Right lobe of liver (tissue), 6 donors: Measurements from ENCODE around the gene NPAS2. TPM values are rescaled to one million over a fixed set of nuclear protein-coding genes. Genes with fewer than 3 reads are reported as not detected.

Experiments
- ATAC-seq, 4 donors: fragments of 200-7000 bp; cut with Tn5 transposase; one replicate each; pipeline ENCODE4 v1.9.1; 2020; ENCODE audit warnings: mild to moderate bottlenecking in 4 of 4, moderate library complexity in 4 of 4
- DNase-seq, 3 donors: peaks; one replicate each; pipeline ENCODE4 v3.0.0-alpha.2; 2020
- H3K27ac ChIP-seq, 3 donors: fragments of 200-600 bp; one replicate each; pipeline ENCODE4 v1.8.0; 2022
- H3K27me3 ChIP-seq, 2 donors: fragments of 200-600 bp; one replicate each; pipeline ENCODE4 v1.8.0; 2022
- H3K36me3 ChIP-seq, 4 donors: fragments of 200-600 bp; sonication (generic) in 1 of 4; one replicate each; pipeline versions ENCODE4 v1.5.1 to v1.8.0; 2017 to 2022; ENCODE audit warnings: control low read depth in 1 of 4
- H3K4me1 ChIP-seq, 4 donors: fragments of 200-600 bp; sonication (generic) in 1 of 4; one replicate each; pipeline versions ENCODE4 v1.5.1 to v1.8.0; 2017 to 2022; ENCODE audit warnings: control low read depth in 1 of 4
- H3K4me3 ChIP-seq, 3 donors: fragments of 200-600 bp; one replicate each; pipeline ENCODE4 v1.8.0; 2022
- H3K9me3 ChIP-seq, 4 donors: fragments of 200-600 bp; sonication (generic) in 1 of 4; one replicate each; pipeline versions ENCODE4 v1.5.1 to v1.8.0; 2017 to 2022; ENCODE audit warnings: control low read depth in 1 of 4
- CTCF ChIP-seq, 4 donors: fragments of 200-600 bp in 3 of 4; fragments of 450-650 bp in 1 of 4; IDR thresholded peaks; one replicate each; pipeline versions ENCODE4 v1.5.1 to v1.8.0; 2016 to 2022; ENCODE audit warnings: antibody characterized with exemption in 4 of 4, mild to moderate bottlenecking in 2 of 4
- POLR2A ChIP-seq: fragments of 450-650 bp; IDR thresholded peaks from one replicate; pipeline ENCODE4 v1.6.1; 2017; ENCODE audit warnings: antibody characterized with exemption, mild to moderate bottlenecking
- WGBS: methylation state at CpG from one replicate; pipeline ENCODE4 v1.1.6; 2018; ENCODE audit warnings: low coverage, low lambda C conversion rate; ENCODE audit not compliant: insufficient coverage; ENCODE audit errors: missing lambda C conversion rate; 5-methylcytosine and 5-hydroxymethylcytosine counted together
- intact Hi-C, 2 donors: fragments of 100-400 bp; cut with DNase I; formaldehyde crosslinking; loops; one replicate each; pipeline versions ENCODE4 v1.11.2 to v1.14.1; 2022
- total RNA-seq, 6 experiments: library from RNA; depleted of rRNA in 2 of 6; stranded (reverse); fragments of >200 nt in 2 of 6; fragmentation: NEBNext Ultra II Directional in 3 of 6; extraction: Animal tissue kit (Norgen Biotek cat#: 25700) in 3 of 6; gene quantifications; one replicate each; pipeline versions ENCODE4 v1.1.0 to v1.2.4, GENCODE V29; 2016 to 2023
- donor health status: DM: no; HTN: yes; CAD: no.
- donor health status: DM: no; HTN: no; CAD: no.
- donor health status: DM: no; HTN: no; CAD: no.
- donor health status: DM: no; HTN: yes; CAD: no.
- donor health status: DM: no; HTN: yes; CAD: no.

The NPAS2 gene
- total RNA-seq, 6 experiments from 2014 or later = 8.8 to 33.3 (median 24.5) TPM

DNA sequence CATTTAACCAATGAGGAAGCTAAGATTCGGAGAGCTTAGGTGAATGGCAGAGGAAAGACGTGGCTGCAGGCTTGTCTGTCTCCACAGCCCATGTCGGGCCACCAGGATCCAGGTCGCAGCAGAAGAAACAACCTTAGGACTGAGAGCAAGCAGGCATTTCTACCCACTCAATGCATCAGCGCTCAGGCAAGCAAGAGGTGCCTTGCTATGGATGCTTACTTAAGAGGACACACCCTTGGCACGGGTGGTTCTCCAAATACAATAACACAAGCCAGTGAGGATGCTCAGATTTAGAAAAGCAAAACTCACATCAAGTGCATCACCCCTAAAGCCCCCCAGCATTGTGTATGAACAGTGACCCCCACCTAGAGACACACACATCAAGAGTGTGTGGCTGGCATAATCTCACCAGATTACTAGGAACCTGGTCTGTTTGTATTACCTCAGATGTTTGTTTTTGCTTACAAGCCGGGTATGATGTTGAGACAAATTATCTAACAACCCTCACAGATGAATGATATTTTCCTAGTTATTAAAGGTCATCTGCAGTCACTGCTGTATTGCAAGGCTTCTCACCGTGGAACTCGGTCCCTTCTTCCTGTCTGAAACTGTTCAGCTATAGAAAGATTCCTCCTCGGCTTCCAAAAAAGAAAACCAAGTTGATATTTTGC, 34.2 kb upstream of the NPAS2 start:
- DNase-seq (no peak), ATAC-seq (peak in 1 of 4 donors; percentile 55)
- Histone ChIP-seq H3K9me3 (no peaks in the 10 kb centered on the region), H3K36me3 (no peaks in the 10 kb centered on the region), H3K27ac (no peak overlapping the region), H3K4me1 (peaks cover 0 to 6% (median 2%) of the 10 kb centered on the region in 4 donors), H3K27me3 (no peaks in the 10 kb centered on the region), H3K4me3 (no peak overlapping the region)
- 63% methylated on average over 9 of the region's 10 CpGs for WGBS
- TF ChIP-seq POLR2A (no peak), CTCF (IDR thresholded peaks at IDR 0.05) (no peak)
- intact Hi-C loops = no loop called here

DNA sequence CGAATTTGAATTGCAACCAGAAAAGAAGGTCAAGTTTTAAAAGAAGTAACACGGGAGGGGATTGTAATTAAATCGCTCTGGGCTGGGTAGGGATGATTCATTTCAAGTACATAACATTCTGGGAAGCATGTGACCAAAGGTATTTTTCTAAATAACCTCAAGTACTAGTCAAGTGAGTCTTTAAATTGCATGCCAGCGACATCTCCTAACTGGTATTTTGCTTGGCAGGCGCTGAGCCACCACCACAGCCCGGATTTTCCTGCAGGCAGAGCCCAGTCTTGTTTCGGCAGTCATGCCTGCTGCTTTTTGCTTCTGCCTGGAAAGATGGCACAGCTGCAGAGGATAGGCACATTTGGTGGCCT, 33.7 kb upstream of the NPAS2 start:
- WGBS = 81% methylated on average over 7 of the region's 7 CpGs
- no peak for DNase-seq
- no peaks in the 10 kb centered on the region for H3K27me3 ChIP-seq
- no peak for ATAC-seq
- H3K4me3 ChIP-seq = no peak overlapping the region
- intact Hi-C loops = no loop called here
- TF ChIP-seq CTCF (IDR thresholded peaks at IDR 0.05) = no peak
- no peak for TF ChIP-seq POLR2A
- no peaks in the 10 kb centered on the region for H3K36me3 ChIP-seq
- peaks cover 0 to 6% (median 2%) of the 10 kb centered on the region in 4 donors for H3K4me1 ChIP-seq
- no peaks in the 10 kb centered on the region for H3K9me3 ChIP-seq
- no peak overlapping the region for H3K27ac ChIP-seq

GRCh38 chr2:100786985-100787384, 33.0 kb upstream of the NPAS2 start:
- Histone ChIP-seq H3K9me3 (no peaks in the 10 kb centered on the region), H3K27ac (no peak overlapping the region), H3K4me1 (peaks cover 0 to 9% (median 4%) of the 10 kb centered on the region in 4 donors), H3K27me3 (no peaks in the 10 kb centered on the region), H3K4me3 (no peak overlapping the region), H3K36me3 (no peaks in the 10 kb centered on the region)
- intact Hi-C loops = no loop called here
- no peak for ATAC-seq
- no peak for TF ChIP-seq POLR2A
- TF ChIP-seq CTCF (IDR thresholded peaks at IDR 0.05) = no peak
- no peak for DNase-seq
- WGBS = 84% methylated on average over 2 of the region's 2 CpGs

GRCh38 chr2:100789361-100789760, 30.6 kb upstream of the NPAS2 start:
- Histone ChIP-seq H3K4me3 (no peak overlapping the region), H3K4me1 (peaks cover 0 to 12% (median 4%) of the 10 kb centered on the region in 4 donors), H3K9me3 (no peaks in the 10 kb centered on the region), H3K27me3 (no peaks in the 10 kb centered on the region), H3K36me3 (no peaks in the 10 kb centered on the region), H3K27ac (no peak overlapping the region)
- no peak for TF ChIP-seq CTCF (IDR thresholded peaks at IDR 0.05)
- TF ChIP-seq POLR2A = no peak
- 90% methylated on average over 3 of the region's 3 CpGs for WGBS
- DNase-seq = no peak
- intact Hi-C loops = no loop called here
- ATAC-seq = no peak
